HPDE6-E6E7 (cell line): Measurements from ENCODE around the gene ZNF280C.
"Not testable (repeated sequence)": the region's sequence is repeated elsewhere in the genome, so short reads cannot be mapped to it uniquely, and the experiment has no call there.

Experiments
- DNase-seq: peaks from one replicate; pipeline ENCODE4 v3.0.0; 2011; ENCODE audit warnings: missing footprints; ENCODE audit errors: extremely low spot score

Gene ZNF280C

DNA sequence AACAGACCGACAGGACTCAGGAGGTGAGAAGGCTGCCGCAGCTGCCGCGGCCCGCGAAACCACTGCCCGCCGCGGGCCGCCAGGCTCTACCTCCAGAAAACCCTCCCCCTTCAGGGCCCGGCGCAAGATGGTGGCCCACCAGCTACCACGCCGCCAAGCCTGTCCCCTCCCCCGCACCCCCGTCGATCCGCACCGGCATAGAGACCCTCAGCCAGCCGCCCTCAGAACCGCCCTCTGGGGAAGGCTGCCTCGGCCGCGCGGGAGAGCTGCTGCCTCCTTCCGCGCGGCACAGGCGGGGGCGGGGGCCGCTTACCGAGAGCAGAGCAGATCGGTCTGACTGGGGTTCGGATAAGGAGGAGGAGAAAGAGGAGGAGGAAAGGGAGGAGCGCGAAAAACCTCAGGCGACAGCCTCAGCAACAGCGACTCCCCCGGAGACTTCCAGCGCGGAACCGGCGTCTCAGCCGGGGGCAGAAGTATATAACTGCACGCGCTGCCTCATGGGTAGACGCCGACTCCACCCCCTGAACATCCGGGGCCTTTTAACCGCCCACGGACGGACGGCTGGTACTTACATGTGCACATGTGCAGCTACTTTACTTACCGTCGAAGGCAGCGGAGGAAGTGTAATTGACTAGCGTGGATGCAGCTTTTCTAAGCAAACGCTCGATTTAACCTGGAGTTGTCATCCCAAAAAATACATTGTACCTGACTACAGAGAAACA is at the start of gene ZNF280C:
ZNF280C (minus strand) TSS at position 451 of the 722 bp plus-strand sequence. CDS start 8,450 bp downstream, outside the sequence.
- DNase-seq: peak; percentile 75

DNA sequence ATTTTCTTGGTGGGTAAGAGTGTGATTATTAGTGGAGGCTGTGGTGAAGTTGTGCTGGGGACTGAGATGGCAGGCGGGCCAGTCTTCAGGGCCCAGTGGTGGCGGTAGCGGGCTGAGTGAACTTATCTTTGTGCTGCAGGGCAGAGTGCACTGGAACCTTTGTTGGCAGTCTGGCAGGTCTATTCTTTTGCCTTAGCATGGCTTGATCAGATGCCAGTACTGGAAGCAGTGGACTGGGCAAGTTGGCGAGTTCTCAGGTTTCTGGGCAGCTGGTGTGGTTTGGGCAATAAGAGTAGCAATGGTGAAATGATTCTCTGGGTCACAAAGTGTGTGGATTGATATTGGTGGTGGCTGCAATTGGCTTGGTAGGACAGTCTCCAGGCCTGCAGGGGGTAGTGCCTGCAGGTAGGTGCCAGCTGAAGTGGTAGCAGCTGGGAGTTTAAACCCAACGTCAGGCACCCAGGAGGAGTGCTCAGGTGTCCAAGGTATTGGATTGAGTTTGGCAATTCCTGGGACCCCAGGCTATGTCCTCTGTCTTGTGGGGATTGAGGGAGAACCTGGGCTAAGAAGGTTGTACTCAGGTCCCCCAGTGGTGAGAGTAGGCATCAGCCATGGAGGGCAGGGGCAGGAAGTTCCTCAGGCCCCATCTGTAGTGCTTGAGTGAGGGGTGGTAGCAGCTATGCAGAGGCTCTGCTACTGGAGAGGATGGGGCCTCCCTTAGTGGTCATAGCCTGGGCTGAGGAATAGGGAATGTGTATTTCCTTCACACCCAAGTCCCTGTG is 36.1 kb upstream of the ZNF280C start:
- DNase-seq: no peak

DNA sequence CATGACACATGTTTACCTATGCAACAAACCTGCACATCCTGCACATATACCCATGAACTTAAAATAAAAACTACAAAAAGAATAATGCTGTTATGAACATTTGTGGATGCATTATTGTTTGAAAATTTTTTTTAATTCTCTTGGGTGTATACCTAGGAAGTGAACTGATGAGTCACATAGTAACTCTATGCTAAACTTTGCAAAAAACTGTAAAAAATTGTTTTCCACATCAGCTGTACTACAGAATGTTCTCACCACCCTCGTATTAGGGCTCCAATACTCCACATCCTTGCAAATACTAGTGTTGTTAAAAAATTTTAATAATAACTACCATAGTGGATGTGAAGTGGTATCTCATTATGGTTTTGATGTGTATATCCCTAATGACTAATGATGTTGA is 33.3 kb upstream of the ZNF280C start:
- DNase-seq: no peak

DNA sequence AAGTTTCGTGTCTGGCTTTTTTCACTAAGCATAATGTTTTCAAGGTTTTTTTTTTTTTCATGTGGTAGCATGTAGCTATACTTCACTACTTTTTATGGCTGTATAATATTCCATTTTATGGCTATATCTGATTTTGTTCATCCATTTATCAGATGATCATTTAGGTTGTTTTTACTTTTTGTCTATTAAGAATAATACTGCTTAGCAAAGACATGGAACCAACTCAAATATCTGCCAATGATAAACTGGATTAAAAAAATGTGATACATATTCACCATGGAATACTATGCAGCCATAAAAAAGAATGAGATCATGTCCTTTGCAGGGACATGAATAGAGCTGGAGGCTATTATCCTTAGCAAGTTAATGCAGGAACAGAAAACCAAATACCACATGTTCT is 32.7 kb upstream of the ZNF280C start:
- no peak for DNase-seq

DNA sequence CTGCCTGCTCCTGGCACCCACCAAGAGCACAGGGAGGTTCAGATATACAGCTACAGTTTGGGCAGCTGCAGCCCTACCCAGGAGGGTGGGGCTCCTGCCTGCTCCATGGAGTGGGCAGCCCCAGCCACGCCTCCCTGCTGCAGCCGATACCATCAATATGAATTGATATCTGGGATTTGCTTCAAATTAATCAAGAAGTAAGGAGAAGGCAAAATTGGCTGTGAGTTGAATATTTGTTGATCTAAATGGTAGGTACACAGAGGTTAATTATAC is 31.2 kb upstream of the ZNF280C start:
- DNase-seq: no peak

GRCh38 chrX:130299279-130300009 is 30.7 kb upstream of the ZNF280C start:
- DNase-seq: no peak

DNA sequence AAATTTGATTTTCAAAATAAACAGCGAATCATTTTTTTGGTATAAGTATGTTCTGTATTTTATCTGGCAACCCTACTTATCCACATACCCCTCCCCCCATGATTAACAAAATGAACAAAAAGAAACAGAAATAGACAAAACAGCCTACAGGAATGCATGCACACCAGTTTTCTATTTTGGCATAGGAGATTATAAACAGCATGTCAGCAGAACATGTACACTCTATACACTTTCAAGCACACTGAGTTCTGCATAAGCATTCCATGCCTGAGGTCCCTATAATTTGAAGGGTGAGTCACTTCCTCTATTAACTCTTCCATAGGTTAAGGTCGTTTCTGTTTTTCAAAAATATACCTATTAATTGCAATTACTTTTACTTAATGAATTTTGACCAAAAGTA is 28.0 kb upstream of the ZNF280C start:
- DNase-seq: no peak

- DNase-seq: no peak
Observed at GRCh38 chrX:130296297-130296678, 27.6 kb upstream of the ZNF280C start.

- no peak for DNase-seq
Observed at GRCh38 chrX:130295519-130296296, 27.0 kb upstream of the ZNF280C start.

- no peak for DNase-seq
Observed at GRCh38 chrX:130287071-130287770, 18.5 kb upstream of the ZNF280C start.

DNA sequence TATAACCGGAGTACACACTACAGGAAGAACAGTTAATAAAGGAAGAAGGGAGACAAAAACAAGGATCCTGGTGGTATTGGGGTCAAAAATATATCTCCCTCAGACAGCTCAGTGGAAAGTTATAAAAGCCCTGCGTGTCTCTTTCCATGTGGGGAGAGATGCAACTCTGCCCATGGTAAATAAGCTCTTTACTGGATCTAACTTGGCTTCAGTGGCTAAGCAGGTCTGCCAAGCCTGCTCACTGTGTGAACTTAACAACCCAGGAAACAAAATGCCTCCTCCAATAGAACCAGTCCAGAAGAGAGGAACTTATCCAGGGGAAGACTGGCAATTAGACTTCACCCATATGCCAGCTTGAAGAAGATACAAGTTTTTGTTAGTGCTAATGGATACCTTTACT is 17.0 kb upstream of the ZNF280C start:
- DNase-seq: no peak

- DNase-seq: no peak
Observed at GRCh38 chrX:130285069-130285620, 16.4 kb upstream of the ZNF280C start.

DNA sequence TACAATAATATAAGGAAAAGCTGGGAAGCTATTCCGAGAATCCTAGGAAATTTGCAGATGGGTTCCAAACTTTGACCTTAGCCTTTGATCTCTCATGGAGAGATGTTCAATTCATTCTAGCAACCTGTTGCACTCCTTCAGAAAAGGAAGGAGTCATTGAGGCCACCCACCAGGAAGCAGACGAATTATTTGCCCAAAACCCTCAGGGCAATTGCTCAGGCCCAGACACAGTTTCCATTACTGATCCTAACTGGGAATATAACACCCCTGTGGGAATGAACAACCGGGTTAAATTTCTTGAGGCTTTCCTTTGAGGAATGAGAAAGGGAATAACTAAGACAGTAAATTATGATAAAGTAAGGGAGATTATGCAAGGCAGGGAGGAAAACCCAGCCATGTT is 13.5 kb upstream of the ZNF280C start:
- no peak for DNase-seq

DNA sequence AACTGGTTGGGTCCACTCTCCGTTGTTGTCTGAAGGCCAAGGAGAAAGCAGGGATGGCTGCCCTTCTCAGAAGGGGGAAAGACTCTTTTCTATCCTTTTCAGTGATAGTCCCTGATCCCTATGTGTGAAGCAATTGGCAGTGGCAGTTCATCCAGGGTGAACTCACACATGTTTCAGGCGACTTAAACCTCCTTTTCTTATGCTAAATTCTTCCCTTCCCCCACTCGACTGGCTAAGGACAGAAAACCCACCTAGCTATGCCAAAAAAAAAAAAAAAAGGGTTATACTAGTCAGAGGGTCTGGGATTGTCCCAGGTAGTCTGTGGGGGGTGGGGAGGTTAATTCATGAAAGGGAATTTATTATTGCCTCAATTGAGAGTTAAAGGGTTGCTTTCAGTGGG is 12.2 kb upstream of the ZNF280C start:
- no peak for DNase-seq

GRCh38 chrX:130272253-130272652 is 3.6 kb upstream of the ZNF280C start:
- not testable (repeated sequence) for DNase-seq

- DNase-seq: not testable (repeated sequence)
Observed at GRCh38 chrX:130269391-130269790, 692 bp upstream of the ZNF280C start.

GRCh38 chrX:130267956-130268448 is 697 bp downstream of the ZNF280C start:
- no peak for DNase-seq

GRCh38 chrX:130264573-130264972 is 4.1 kb downstream of the ZNF280C start:
- DNase-seq: no peak

DNA sequence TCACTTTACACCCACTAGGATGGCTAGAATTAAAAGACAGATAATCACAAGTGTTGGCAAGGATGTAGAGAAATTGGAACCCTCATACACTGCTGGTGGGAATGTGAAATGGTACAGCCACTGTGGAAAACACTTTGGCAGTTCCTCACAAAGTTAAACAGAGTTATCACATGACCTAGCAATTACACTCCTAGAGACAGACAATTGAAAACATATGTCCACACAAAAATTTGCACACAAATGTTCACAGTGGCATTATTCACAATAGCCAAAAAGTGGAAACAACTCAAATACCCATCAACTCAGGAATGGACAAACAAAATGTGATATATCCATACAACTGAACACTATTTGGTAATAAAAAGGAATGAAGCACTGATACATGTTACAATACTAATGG is 5.7 kb downstream of the ZNF280C start:
- DNase-seq: no peak

- no peak for DNase-seq
Observed at GRCh38 chrX:130262231-130262630, 6.5 kb downstream of the ZNF280C start.
